Activated CD8-positive, alpha-beta memory T cell treated with anti-CD3 and anti-CD28 coated beads, Interleukin-2, amount 50 U/mL, for 24 hours (primary cell): ENCODE results near the gene GGA1.
"Not testable (repeated sequence)": the region's sequence is repeated elsewhere in the genome, so short reads cannot be mapped to it uniquely, and the experiment has no call there.

ENCODE experiments used
- DNase-seq: peaks from one replicate; pipeline ENCODE4 v3.0.0-alpha.2; 2020; ENCODE audit errors: extremely low read depth

The GGA1 gene

GRCh38 chr22:37650463-37651136 is 42.0 kb downstream of the GGA1 start:
- no peak for DNase-seq

GRCh38 chr22:37654563-37655251 is 46.1 kb downstream of the GGA1 start:
- no peak for DNase-seq

- no peak for DNase-seq
Observed at GRCh38 chr22:37655252-37655563, 46.6 kb downstream of the GGA1 start.

- not testable (repeated sequence) for DNase-seq
Observed at GRCh38 chr22:37656583-37656982, 47.9 kb downstream of the GGA1 start.

GRCh38 chr22:37657590-37658132 is 49.0 kb downstream of the GGA1 start:
- DNase-seq, result no peak

GRCh38 chr22:37658133-37659065 is 49.8 kb downstream of the GGA1 start, which contains the start of gene PDXP:
PDXP (plus strand) TSS chr22:37658723; CDS start chr22:37658783, 60 bp downstream.
- DNase-seq, result peak; percentile 96

- no peak for DNase-seq
Observed at GRCh38 chr22:37659066-37659896, 50.6 kb downstream of the GGA1 start.

GRCh38 chr22:37659897-37660708 is 51.5 kb downstream of the GGA1 start:
- no peak for DNase-seq

- DNase-seq, result no peak
Observed at GRCh38 chr22:37660709-37661045, 52.0 kb downstream of the GGA1 start.

- DNase-seq, result no peak
Observed at GRCh38 chr22:37661160-37661924, 52.7 kb downstream of the GGA1 start.

GRCh38 chr22:37662039-37662438 is 53.4 kb downstream of the GGA1 start:
- DNase-seq, result no peak

GRCh38 chr22:37663521-37664140 is 55.0 kb downstream of the GGA1 start:
- DNase-seq, result no peak

- DNase-seq, result no peak
Observed at GRCh38 chr22:37664249-37665101, 55.8 kb downstream of the GGA1 start.

GRCh38 chr22:37665487-37665886 is 56.9 kb downstream of the GGA1 start:
- DNase-seq, result no peak

GRCh38 chr22:37669586-37669985 is 61.0 kb downstream of the GGA1 start:
- DNase-seq, result no peak

- DNase-seq, result no peak
Observed at GRCh38 chr22:37672206-37672919, 63.7 kb downstream of the GGA1 start.

GRCh38 chr22:37672920-37673455 is 64.4 kb downstream of the GGA1 start:
- DNase-seq, result no peak
